Activated CD4-positive, alpha-beta T cell treated with anti-CD3 and anti-CD28 coated beads, Interleukin-10, Interleukin-2, amounts not matched to agents 100 ng/mL and 50 ng/mL, durations not matched to agents 16 hours and 8 hours (primary cell): ENCODE data around the gene DQX1.
A peak's percentile ranks its signal among the peaks of the same experiment; 100 is the strongest.

Source experiments
- DNase-seq: peaks from one replicate; pipeline ENCODE4 v3.0.0-alpha.2; 2020

Gene DQX1

GRCh38 chr2:74554820-74555531, 28.9 kb upstream of the DQX1 start:
- peak; percentile 54 for DNase-seq

- DNase-seq, result peak; percentile 90
Observed at GRCh38 chr2:74553892-74554819, 28.1 kb upstream of the DQX1 start, which contains the start of the genes DOK1 and LOXL3. Gene DOK1 (plus strand): TSS chr2:74554720. CDS start chr2:74554755, 35 bp downstream. Gene LOXL3 (minus strand): TSS chr2:74553942. CDS start chr2:74552634, 1,308 bp downstream.

DNA sequence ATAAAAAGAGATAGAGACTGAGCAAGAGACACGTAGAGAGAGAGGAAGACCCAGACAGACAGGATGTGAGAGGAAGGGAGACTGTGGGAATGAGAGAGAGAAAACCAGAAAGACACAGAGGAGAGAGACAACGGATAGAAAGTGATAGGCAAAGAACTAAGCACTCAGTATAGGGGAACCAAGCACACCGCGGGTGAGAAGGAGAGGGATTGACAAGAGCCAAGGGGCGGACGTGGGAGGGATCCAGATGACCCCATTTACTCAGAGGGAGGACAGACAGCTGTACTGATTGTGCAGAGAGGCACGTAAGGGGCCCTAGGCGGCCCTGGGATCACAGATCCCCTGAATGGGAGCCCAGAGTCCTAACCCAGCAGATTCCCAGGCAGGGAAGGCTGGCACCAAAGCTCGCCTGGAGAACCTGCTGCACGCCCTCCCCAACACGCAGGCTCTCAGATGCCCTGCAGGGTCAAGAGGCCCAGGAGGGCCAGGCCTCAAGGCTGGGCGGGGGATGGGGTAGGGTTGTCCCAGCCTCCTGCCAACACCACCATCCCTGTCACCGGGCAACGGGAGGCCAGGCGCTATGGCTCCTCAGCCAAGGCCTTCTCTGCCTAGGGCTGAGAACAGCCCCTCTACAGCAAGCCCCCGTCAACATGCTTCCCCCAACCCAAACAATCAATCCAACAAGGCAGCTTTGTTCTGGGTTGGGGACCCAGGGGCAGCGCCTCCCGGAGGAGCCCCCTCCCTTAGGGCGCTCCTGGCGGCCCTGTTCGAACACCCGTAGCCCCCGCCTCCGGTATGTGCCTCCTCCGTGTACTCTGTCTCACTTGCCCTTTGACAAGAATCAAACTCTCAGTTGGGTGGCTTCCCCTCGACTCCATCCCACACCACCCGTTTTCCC, 27.1 kb upstream of the DQX1 start:
- no peak for DNase-seq

DNA sequence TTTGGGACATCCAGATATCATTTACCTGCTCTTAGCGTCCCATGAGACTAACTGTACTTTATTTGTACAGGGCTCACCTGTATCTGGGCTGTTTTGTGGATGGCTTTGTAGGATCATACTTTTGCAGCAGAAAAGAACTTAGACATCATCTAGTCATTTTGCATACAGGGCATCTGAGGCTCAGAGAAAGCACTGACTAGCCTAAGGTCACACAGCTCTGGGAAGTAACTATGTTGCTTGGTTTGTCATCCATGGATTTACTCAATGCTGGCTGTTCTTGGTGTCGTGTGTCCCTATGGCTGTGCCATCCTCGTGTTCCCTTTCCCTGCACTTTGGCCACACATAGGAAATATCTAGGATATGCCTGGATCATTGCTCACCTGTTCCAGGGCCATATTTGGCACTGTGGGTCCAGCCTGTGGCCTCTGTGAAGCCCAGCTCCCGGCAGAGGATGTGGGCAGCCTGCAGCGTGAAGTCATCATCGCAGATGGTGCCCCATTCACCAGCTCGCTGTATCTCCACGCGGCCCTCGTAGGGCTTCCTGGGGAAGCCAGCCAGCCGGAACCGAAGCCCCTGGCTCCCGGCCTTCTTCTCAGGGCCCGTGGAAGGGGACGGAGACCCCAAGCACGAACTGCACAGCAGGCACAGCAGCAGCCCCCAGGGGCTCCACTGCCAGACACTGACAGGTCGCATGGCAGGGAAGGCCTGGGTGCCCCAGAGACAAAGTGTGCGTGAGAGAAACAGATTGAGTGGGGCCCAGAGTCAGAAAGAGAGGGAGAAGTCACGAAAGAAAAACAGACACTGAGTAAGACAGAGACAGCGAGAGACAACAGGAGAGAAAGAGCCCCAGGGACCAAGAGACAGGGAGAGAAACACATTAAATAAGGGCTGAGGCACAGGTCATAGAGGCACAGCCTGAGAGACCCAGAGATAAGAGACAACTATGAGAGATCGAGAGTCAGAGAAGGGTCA, 26.2 kb upstream of the DQX1 start:
- no peak for DNase-seq

- DNase-seq, result no peak
Observed at GRCh38 chr2:74551530-74551929, 25.5 kb upstream of the DQX1 start.

DNA sequence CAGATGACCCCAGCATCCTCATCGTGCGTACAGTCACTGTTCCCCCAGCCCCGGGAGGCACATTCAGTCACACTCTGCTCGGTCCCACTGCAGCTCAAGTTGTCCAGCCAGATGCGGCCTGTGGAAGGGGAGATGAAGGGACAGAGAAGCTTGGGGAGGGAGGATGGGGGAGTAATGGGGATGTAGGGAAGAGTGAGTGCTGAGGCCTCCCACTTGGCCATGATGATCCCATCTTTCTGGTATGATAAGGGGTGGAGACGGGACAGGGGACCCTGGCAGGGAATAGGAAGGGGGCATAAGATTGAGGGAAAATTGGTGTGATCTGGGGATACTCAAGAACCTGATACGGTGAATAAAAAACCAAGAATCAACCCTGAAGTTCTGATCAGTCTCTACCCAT, 24.2 kb upstream of the DQX1 start:
- DNase-seq, result no peak

DNA sequence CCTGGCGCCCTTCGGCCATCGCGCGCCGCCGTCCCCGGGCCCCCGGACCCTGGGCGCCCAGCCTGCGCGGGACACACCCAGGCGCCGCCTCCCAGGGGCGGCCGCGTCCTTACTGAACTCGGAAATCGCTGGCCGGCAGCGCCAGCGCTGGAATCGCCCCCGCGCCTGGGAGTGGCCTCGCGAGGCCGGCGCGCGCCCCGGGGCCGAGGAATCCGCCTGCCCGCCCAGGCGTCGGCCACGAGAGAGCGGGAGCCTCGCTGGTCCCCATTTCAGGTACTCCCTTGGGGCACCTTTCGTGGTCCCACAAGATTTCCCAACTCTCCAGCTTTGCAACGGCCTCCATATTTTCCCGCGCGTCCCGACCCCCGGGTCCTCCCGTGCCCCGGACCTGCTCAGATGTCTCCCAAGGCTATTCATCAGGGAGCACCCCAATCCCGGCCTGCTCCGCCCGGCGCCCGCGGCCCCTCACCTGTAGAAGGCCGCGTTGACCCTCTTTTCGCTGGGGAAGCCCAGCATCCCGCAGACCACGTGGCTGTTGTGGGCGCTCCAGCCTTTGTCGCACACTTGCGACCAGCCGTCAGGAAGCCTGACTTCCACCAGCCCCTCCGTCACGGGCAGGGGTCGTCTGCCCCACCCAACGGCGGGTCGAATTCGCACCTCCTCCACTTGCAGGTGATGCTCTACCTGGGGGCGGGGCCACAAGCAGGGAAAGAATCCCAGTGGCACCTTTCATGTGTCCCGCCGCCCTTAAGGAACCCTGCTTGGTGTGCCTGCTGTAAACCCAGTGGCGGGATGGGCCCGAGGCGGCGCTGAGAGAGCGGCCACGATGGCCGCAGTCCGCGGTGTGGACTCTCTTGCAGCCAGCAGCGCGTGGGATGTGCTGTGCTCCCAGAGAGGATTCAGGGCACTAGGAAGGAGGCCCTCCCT, 23.1 kb upstream of the DQX1 start:
- peak; percentile 20 for DNase-seq

DNA sequence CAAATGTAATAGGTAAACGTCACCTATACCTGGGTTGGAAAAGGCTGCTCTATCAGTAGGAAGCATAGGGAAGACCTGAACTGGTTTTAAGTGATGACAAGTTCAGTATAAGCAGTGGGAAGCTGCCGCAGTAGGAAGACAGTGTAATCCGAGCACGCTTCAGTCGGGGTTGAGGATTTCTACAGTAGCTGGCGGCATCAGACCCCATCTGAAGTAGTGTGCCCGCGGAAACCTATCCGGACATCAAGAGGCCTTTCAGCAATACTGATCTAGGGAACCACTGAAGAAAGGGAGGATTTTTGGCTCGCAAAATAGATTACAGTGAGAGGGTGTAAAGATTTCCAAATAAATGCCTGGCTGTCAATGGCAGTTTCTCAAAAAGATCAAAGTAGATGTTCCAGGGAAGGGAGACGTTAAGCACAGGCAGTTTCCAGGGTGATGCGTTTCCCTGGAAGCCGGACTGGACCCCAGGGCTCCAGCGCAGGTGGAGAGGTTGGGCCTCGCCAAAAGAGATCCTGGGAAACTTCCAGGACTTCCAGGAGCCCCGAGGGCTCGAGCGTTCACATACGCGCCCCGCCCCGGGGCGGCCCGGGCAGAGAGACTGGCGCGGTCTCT, 22.4 kb upstream of the DQX1 start:
- no peak for DNase-seq

- DNase-seq, result no peak
Observed at GRCh38 chr2:74546004-74546403, 20.0 kb upstream of the DQX1 start.

- no peak for DNase-seq
Observed at GRCh38 chr2:74544634-74545033, 18.6 kb upstream of the DQX1 start.

DNA sequence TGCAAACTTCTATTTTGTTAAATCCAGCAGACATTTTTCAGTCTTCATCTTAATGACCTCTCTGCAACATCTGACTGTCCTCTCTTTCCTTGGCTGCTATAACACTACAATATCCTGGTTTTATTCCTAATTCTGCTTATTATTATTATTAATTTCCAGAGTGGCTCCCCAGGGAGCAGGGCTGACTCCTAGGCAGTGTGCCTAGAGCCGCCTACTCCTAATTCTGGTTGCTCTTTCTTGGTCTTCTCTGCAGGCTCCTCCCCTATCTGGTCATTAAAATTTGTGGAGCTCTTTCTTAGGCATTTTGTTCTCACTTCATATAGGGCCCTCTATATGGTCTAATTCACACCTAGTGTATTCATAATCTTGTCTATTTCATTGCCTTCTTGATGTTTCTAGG, 16.9 kb upstream of the DQX1 start:
- DNase-seq, result no peak

DNA sequence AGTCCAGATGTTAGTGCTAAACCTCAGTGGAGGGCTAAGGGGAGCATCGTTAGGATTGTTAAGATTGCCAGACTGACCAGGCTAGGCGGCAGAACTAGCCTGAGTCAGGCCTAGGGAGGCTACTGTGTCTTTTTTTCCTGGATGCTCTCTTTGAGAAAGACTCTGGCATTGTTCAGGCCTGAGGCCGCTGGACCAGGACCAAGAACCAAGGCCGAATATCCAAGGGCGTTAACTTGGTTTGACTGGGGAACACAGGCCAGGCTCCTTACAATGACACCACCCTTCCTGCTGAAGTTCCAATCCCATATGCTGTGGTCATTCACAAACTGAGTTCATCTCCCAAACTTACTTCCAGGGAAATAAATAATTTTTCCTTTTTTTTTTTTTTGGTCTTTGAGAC, 14.3 kb upstream of the DQX1 start:
- no peak for DNase-seq

DNA sequence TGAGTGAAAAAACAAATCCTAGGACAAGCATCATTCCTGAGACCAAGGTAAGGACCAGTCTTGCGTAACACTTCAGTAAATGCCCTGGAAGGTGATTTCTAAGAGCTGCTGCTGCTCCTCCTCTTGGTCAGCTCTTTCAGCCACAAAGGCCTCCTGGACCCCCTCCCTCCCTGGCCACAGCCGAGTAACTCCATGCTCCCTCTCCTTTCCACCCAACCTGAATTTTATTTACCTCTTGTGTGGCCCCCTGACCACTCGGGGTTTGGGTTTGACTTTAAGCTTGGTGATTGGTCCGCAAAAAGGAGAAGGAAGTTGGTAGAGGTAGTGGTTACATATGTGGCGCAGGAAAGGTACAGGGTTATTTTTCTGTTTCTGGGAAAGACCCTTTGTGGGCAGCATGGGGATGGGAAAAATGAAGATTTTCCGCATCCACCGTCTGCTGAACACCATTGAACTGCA, 12.9 kb upstream of the DQX1 start:
- DNase-seq, result no peak

GRCh38 chr2:74537140-74537539, 11.1 kb upstream of the DQX1 start:
- no peak for DNase-seq

- no peak for DNase-seq
Observed at GRCh38 chr2:74536166-74536950, 10.3 kb upstream of the DQX1 start.

- DNase-seq, result no peak
Observed at GRCh38 chr2:74535440-74535965, 9.5 kb upstream of the DQX1 start.

- no peak for DNase-seq
Observed at GRCh38 chr2:74534411-74534810, 8.4 kb upstream of the DQX1 start.

GRCh38 chr2:74533464-74533863, 7.4 kb upstream of the DQX1 start:
- no peak for DNase-seq

DNA sequence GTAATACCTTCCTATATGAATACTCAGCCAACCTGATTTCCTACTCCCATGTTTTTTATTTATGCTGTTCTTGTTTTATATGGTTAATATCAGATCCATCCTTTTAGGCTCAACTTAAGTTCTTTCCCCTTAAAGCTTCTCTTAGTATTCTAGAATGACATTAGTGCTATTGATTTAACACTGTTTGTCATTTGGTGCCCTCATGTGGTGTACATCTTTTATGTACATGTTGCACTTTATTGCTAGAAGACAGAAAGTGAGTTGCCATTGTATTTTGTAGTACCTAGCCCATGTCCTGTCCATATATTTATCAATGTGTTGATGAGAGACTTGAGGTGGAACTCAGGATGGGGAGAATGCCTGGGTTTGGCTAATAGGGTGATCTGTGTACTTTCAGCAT, 6.2 kb upstream of the DQX1 start:
- DNase-seq, result peak; percentile 49
